GM23338 (cell line): ENCODE data around the gene TMEM135. TPM values are rescaled to one million over a fixed set of nuclear protein-coding genes. Genes with fewer than 3 reads are reported as not detected.

Experiments
- ATAC-seq: fragments of 200-7000 bp; cut with Tn5 transposase; 3 replicates; pipeline ENCODE4 v1.9.1; 2020
- DNase-seq: peaks from one replicate; pipeline ENCODE4 v3.0.0-alpha.2; 2015; ENCODE audit warnings: low spot score
- H2AFZ ChIP-seq: fragments of 200-600 bp; sonication (generic); 2 replicates; pipeline ENCODE4 v1.8.0; 2016; ENCODE audit warnings: antibody characterized with exemption, mild to moderate bottlenecking, moderate library complexity
- H3F3A ChIP-seq: fragments of 200-600 bp; sonication (generic); replicated peaks from 2 replicates; pipeline ENCODE4 v1.8.0; 2017; ENCODE audit warnings: antibody characterized with exemption, mixed run types, low read depth
- H3K27ac ChIP-seq: fragments of 200-600 bp; sonication (generic); 2 replicates; pipeline ENCODE4 v1.6.1; 2016; ENCODE audit warnings: low read depth
- H3K27me3 ChIP-seq: fragments of 200-600 bp; sonication (generic); 2 replicates; pipeline ENCODE4 v1.8.0; 2016; ENCODE audit warnings: mild to moderate bottlenecking, mixed run types, moderate library complexity; ENCODE audit not compliant: insufficient read depth
- H3K36me3 ChIP-seq: fragments of 200-600 bp; sonication (generic); 2 replicates; pipeline ENCODE4 v1.8.0; 2016; ENCODE audit warnings: mild to moderate bottlenecking; ENCODE audit not compliant: insufficient read depth
- H3K4me1 ChIP-seq: fragments of 200-600 bp; sonication (generic); 2 replicates; pipeline ENCODE4 v1.8.0; 2016; ENCODE audit warnings: mild to moderate bottlenecking, moderate library complexity; ENCODE audit not compliant: insufficient read depth
- H3K4me2 ChIP-seq: fragments of 200-600 bp; sonication (generic); 2 replicates; pipeline ENCODE4 v1.7.1; 2017; ENCODE audit warnings: mixed run types
- H3K4me3 ChIP-seq: fragments of 200-600 bp; sonication (generic); 2 replicates; pipeline ENCODE4 v1.6.1; 2016; ENCODE audit warnings: mixed run types
- H3K79me2 ChIP-seq: fragments of 200-600 bp; sonication (generic); replicated peaks from 2 replicates; pipeline ENCODE4 v1.8.0; 2017; ENCODE audit warnings: mild to moderate bottlenecking; ENCODE audit not compliant: insufficient read depth
- H3K9me2 ChIP-seq: fragments of 200-600 bp; sonication (generic); 2 replicates; pipeline ENCODE4 v1.8.0; 2017; ENCODE audit not compliant: insufficient read depth
- H4K20me1 ChIP-seq: fragments of 200-600 bp; sonication (generic); replicated peaks from 2 replicates; pipeline ENCODE4 v1.8.0; 2017; ENCODE audit warnings: mild to moderate bottlenecking; ENCODE audit not compliant: insufficient read depth
- H3K27ac Mint-ChIP-seq: 2 replicates; pipeline ENCODE4 v1.8.0; 2020; ENCODE audit warnings: inconsistent platforms, mild to moderate bottlenecking, moderate library complexity, mixed read lengths
- H3K27me3 Mint-ChIP-seq: 3 replicates; pipeline ENCODE4 v1.8.0; 2022; ENCODE audit warnings: low read depth, mild to moderate bottlenecking, moderate library complexity, mixed read lengths, inconsistent platforms; ENCODE audit not compliant: insufficient read depth, poor library complexity
- H3K36me3 Mint-ChIP-seq: 3 replicates; pipeline ENCODE4 v1.8.0; 2021; ENCODE audit warnings: low read depth, mild to moderate bottlenecking, inconsistent platforms, moderate library complexity, mixed read lengths
- H3K4me1 Mint-ChIP-seq: 3 replicates; pipeline ENCODE4 v1.8.0; 2020; ENCODE audit warnings: mild to moderate bottlenecking, inconsistent platforms, mixed read lengths
- H3K4me3 Mint-ChIP-seq: 3 replicates; pipeline ENCODE4 v1.8.0; 2021; ENCODE audit warnings: moderate library complexity, mild to moderate bottlenecking, inconsistent platforms, mixed read lengths
- H3K9me3 Mint-ChIP-seq: 3 replicates; pipeline ENCODE4 v1.8.0; 2020; ENCODE audit warnings: moderate library complexity, mild to moderate bottlenecking, inconsistent platforms, mixed read lengths
- CREB1 ChIP-seq: fragments of 250-450 bp; sonication (Bioruptor Pico); IDR thresholded peaks from 2 replicates; pipeline ENCODE4 v1.5.0; 2020; ENCODE audit warnings: low read depth, mild to moderate bottlenecking, moderate library complexity
- CTCF ChIP-seq, 2 experiments: fragments of 200-600 bp in 1 of 2; sonication (generic) in 1 of 2; conservative IDR thresholded peaks; 2 replicates each; pipeline versions ENCODE4 v1.5.1 to v1.6.1; 2016 to 2017; ENCODE audit warnings: antibody characterized with exemption in 2 of 2, low read depth in 2 of 2, mild to moderate bottlenecking in 2 of 2, moderate library complexity in 1 of 2
- ETS1 ChIP-seq: IDR thresholded peaks from 2 replicates; pipeline ENCODE4 v1.6.1; 2016; ENCODE audit warnings: antibody characterized with exemption
- EZH2 ChIP-seq: fragments of 200-600 bp; sonication (generic); IDR thresholded peaks from one replicate; pipeline ENCODE4 v1.8.0; 2017; ENCODE audit warnings: antibody characterized with exemption, mild to moderate bottlenecking, low read depth; ENCODE audit not compliant: unreplicated experiment
- EZH2phosphoT487 ChIP-seq: fragments of 200-600 bp; sonication (generic); IDR thresholded peaks from one replicate; pipeline ENCODE4 v1.8.1; 2018; ENCODE audit warnings: antibody characterized with exemption; ENCODE audit not compliant: unreplicated experiment
- JUNB ChIP-seq: IDR thresholded peaks from one replicate; pipeline ENCODE4 v1.6.1; 2016; ENCODE audit warnings: antibody characterized with exemption; ENCODE audit not compliant: unreplicated experiment
- NANOG ChIP-seq: IDR thresholded peaks from 2 replicates; pipeline ENCODE4 v1.6.1; 2016; ENCODE audit warnings: antibody characterized with exemption, borderline replicate concordance
- POLR2AphosphoS5 ChIP-seq: IDR thresholded peaks from 2 replicates; pipeline ENCODE4 v1.6.1; 2016; ENCODE audit warnings: antibody characterized with exemption, low read depth
- REST ChIP-seq: IDR thresholded peaks from one replicate; pipeline ENCODE4 v1.6.1; 2018; ENCODE audit warnings: antibody characterized with exemption; ENCODE audit not compliant: unreplicated experiment
- STAT1 ChIP-seq: IDR thresholded peaks from one replicate; pipeline ENCODE4 v1.6.1; 2016; ENCODE audit warnings: antibody characterized with exemption; ENCODE audit not compliant: unreplicated experiment
- ZNF114 ChIP-seq: fragments of 250-450 bp; sonication (Bioruptor Pico); IDR thresholded peaks from 2 replicates; pipeline ENCODE4 v1.5.0; 2020; ENCODE audit warnings: mild to moderate bottlenecking, moderate library complexity
- ZNF331 ChIP-seq: fragments of 250-450 bp; sonication (Bioruptor Pico); IDR thresholded peaks from 2 replicates; pipeline ENCODE4 v1.5.0; 2020; ENCODE audit warnings: low read depth, mild to moderate bottlenecking, moderate library complexity
- ZNF462 ChIP-seq: fragments of 250-450 bp; sonication (Bioruptor Pico); IDR thresholded peaks from 2 replicates; pipeline ENCODE4 v1.5.0; 2020; ENCODE audit warnings: mild to moderate bottlenecking, moderate library complexity
- polyA plus RNA-seq: library from polyadenylated mRNA; unstranded; fragments of >200 nt; fragmentation: Nextera tagmentation; extraction: Ambion mirVana; gene quantifications from 2 replicates; pipeline ENCODE4 v1.2.1, GENCODE V29; 2016
- total RNA-seq: library from RNA; depleted of rRNA; stranded (reverse); fragments of >200 nt; shearing (Covaris generic); gene quantifications from 2 replicates; pipeline ENCODE4 v1.2.3, GENCODE V29; 2014

TMEM135 gene
- total and polyA plus RNA-seq, 2 experiments from 2014 or later = 23.4 to 49.9 TPM

GRCh38 chr11:87255589-87255988, 217.9 kb downstream of the TMEM135 start:
- H3K4me3 Mint-ChIP-seq = no peak overlapping the region
- Histone ChIP-seq H3K36me3 (no peaks in the 10 kb centered on the region), H3K4me1 (no peaks in the 10 kb centered on the region), H3F3A (no peaks in the 10 kb centered on the region), H3K79me2 (no peaks in the 10 kb centered on the region), H3K27me3 (no peaks in the 10 kb centered on the region), H4K20me1 (no peaks in the 10 kb centered on the region), H3K27ac (no peak overlapping the region), H2AFZ (no peak overlapping the region), H3K4me2 (no peak overlapping the region), H3K9me2 (no peaks in the 10 kb centered on the region), H3K4me3 (no peak overlapping the region)
- no peak for TF ChIP-seq CREB1
- TF ChIP-seq POLR2AphosphoS5 = no peak
- TF ChIP-seq EZH2phosphoT487 = no peak
- TF ChIP-seq NANOG = no peak
- no peak for TF ChIP-seq ZNF114
- no peak for TF ChIP-seq STAT1
- no peak for TF ChIP-seq CTCF (conservative IDR thresholded peaks at IDR 0.05; ENCODE audit: low read depth in 2 of 2)
- no peak for TF ChIP-seq ETS1
- no peak for TF ChIP-seq ZNF331
- TF ChIP-seq EZH2 = no peak
- TF ChIP-seq ZNF462 = no peak
- TF ChIP-seq JUNB = no peak
- TF ChIP-seq REST = no peak
- peaks cover 7% of the 10 kb centered on the region; the same call in 2 of the 3 replicates for H3K4me1 Mint-ChIP-seq
- H3K9me3 Mint-ChIP-seq = no peaks in the 10 kb centered on the region
- H3K36me3 Mint-ChIP-seq = no peaks in the 10 kb centered on the region
- H3K27ac Mint-ChIP-seq = no peak overlapping the region
- H3K27me3 Mint-ChIP-seq = peaks cover 2% of the 10 kb centered on the region
- ATAC-seq (no peak), DNase-seq (no peak)
